GM18861 (cell line): ENCODE results near the gene RAD51D.
"Not testable (repeated sequence)": the region's sequence is repeated elsewhere in the genome, so short reads cannot be mapped to it uniquely, and the experiment has no call there.

Experiments used
- ATAC-seq: cut with Tn5 transposase; IDR thresholded peaks from one replicate; pipeline ENCODE4 v1.9.1; 2021; ENCODE audit not compliant: unreplicated experiment

The RAD51D gene

DNA sequence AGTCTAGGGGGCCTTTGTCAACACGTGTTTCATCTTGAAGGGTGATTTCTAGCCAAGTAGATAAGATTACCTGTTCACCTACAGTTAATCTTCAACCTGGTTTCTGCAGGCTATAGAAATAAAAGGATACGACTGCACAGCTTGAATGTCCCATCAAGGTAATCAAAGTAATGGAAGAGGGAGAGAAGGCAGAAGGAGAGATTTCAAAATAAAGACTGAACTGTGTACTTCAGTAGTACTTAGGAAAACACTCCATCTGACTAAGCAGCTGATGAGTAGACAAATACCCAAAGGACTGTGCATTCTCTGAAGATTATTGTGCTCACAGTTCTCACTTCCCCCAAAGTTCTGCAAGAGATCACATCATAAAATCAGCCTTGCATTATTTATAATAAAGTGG is 50.3 kb downstream of the RAD51D start:
- ATAC-seq: no peak

DNA sequence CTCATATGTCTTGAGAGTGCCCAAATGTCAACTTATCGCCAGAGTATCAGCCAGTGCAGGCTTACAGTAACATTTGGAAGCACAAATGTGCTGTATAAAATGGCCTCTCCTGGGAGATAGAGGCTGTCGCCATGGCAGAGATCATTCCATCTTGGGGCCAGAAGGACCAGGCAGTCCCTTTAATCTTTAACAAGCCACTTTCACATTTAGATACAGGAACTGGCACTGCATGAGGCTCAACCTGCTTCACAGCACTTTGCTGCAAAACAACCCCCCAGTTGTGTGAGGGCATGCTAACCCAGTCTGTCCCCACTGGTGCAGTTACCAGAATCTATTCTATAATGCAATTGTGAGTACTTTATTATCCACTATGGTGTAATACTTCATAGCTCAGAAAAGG is 51.4 kb downstream of the RAD51D start:
- ATAC-seq: no peak

DNA sequence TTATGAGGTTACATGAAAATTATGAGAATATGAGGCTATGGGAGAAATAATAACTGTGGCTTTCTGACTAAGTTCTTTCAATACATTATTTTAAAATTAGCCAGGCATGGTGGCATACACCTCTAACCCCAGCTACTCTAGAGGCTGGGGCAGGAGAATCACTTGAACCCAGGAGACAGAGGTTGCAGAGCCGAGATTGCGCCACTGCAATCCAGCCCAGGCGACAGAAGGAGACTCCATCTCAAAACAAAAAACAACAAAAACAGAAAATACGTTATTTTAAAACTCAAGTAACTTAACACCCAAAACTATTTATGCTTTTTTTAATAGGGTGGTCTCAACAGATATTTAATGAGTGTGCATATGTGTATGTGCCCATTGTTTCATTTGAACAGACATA is 53.8 kb downstream of the RAD51D start:
- ATAC-seq: no peak

DNA sequence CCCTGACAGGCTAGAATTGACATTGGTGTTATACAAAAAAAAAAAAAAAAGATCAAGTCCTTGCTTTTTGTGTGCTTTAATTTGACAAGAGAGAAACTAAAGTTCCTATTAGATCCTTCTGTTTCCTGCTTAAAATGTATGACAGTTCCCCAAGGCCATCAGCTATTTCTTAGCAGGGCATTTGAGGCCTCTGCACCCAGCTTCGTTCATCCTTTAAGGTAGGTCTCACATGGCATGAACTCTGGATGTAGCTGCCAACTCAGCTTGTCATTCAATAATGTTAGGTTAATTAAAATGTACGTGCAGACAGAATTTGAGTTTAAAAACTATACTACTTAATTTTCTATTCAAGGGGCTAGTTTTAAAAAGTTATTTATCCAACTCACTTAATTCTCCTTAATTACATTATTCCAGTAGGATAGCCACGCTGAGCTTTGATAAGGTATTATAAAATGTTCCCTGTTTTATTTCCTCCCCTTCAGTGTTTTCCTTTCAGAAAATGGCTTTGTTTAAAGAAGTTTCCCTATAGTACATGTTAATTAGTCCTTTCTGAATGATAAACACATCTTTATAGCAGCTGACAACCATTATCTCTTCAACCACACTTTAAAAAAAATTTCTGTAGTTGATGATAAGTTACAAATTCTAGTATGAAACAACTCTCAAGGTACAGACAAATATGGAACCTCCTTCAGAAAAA is 55.0 kb downstream of the RAD51D start:
- ATAC-seq: no peak

DNA sequence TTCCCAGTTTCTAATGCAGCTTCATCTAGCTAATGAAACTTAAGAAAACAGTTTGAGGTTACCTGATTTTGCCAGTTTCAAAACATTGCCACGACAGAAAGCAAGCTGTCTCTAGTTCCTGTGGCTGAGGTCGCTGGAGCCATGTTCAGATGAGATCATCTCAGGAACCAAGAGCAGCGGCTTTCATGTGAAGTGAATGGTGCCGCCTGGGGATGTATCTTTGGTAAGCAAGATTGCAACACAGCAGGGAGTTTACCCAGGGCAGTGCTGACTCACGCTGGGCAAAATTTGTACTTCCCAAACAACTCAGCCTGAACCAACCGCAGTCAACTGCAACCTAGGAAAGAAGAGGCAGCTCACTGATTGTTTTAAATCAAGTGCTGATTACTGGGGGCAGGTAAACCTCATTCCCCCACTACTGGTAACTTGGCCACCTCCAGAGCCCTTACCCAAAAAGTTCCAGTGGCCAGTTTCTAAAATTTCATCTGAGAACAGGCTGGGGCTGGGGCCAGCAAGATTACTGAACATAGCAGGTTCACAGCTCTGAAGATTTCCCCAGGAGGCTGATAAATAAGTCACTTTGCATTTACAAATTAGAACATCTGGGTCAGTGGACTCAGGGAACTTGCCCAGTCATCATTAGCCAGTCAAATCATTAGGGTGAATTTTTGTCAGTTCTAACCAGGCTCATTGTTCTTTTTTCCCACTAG is 56.0 kb downstream of the RAD51D start, which contains the start of gene RFFL:
RFFL (minus strand) TSS at position 194 of the 710 bp plus-strand sequence. CDS start 37,154 bp downstream, outside the sequence.
- peak; percentile 72 for ATAC-seq

DNA sequence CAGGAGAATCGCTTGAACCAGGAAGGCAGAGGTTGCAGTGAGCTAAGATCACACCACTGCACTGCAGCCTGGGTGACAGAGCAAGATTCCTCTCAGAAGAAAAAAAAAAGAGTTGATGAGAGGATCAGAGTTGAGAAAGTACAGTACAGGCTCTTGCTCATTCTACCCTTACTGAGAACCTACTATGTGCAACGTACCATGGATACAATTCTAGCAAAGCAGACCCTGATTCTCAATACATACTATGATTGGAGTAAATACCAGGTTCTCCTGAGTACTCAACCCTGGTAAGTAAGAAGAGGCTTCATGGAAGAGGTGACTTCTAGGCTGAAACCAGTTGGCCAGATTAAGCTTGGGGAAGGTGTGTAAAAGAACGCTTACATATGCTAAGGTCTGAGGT is 57.4 kb downstream of the RAD51D start:
- ATAC-seq: no peak

DNA sequence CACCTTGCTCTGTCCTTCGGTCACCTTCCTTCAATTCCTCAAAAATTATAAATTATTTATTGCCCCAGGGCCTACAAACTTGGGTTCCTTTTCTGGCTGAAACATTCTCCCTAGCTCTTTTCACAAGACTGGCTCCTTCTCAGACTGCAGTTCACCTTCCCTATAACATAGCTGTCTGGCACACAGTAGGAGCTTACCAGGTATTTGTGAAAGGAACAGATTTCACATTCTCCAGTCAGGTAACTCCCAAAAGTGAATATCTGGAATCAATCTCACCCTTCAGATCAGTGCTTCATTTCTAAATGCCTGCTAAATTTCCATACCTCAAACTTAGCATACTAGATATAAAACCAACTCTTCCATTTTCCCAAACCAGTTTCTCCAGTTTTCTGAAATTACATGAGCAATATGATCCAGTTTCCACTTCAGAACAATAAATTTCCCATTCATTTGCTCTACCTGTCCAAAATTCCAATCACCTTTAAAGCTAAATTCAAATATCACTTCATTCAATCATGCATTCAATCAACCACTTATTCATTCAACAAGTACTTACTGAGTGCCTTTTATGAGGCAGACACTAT is 62.2 kb downstream of the RAD51D start:
- ATAC-seq: no peak

DNA sequence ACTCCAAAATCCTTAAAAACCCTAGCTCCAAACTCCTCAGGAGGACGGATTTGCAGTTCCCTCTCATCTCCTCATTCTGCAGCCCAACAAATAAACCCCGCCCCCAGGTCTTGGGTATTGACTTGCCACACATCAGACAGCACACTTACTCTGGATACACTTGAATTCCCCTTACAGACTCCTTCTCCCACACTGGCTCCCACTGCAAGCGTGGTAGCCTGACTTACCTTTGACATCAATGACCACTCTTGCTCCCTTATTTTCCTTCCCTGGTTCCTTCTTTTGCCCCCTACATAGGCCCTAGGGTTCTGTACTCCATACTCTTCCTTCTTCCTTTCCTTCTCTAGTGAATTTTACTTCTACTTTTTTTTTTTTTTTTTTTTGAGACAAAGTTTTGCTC is 63.6 kb downstream of the RAD51D start:
- no peak for ATAC-seq

DNA sequence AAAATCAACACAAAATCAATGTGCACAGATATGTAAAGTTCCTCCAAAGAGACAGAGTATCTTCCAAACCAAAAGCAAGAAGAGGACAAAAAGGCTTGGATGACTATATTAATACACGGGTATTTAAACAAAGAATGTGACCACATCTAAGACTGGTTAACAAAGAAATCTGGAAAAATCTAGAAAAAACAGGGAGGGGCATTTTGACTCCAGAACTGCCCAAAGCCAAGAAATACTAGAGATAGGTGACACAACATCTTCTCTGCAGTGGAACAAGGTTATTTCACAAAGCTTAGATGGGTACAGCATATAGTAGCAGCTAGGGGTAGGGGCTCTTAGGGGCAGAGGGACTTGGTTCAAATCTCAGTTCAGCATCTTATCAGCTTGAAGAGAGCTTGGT is 66.5 kb downstream of the RAD51D start:
- no peak for ATAC-seq

DNA sequence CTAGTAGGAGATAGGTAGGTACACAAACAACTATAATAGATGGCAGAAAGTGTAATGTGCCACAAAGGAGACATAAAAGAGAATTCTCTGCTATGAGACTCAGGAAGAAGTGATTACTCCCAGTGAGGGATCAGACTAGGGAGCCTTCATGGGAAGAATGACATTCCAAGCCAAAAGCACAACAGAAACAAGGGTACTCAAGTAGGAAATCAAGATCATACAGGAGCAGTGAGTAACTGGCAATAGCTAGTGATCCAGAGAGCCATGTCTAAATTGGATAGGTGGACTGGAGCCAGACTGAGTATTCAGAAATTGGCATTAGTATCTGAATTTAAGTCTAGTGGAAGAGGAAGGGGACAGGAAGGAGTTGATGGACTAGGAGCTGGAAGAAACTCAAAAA is 66.9 kb downstream of the RAD51D start:
- no peak for ATAC-seq

DNA sequence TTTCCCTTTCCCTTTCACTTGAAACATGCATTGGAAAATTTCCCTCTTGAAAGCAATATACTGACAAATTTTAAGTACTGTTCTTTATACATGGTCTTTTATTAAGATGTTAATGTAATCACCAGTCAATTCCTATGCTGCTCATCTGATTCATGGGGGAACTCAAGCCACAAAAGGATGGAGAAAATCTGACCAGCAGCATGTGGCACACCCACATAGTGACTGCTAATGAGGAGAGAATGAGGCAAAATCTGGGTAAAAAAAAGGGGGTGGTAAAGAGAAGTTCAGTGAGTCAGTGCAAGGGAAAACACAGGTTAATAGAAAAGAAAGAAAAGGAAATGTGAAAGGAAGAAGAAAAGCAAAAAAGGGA is 67.4 kb downstream of the RAD51D start:
- ATAC-seq: no peak

DNA sequence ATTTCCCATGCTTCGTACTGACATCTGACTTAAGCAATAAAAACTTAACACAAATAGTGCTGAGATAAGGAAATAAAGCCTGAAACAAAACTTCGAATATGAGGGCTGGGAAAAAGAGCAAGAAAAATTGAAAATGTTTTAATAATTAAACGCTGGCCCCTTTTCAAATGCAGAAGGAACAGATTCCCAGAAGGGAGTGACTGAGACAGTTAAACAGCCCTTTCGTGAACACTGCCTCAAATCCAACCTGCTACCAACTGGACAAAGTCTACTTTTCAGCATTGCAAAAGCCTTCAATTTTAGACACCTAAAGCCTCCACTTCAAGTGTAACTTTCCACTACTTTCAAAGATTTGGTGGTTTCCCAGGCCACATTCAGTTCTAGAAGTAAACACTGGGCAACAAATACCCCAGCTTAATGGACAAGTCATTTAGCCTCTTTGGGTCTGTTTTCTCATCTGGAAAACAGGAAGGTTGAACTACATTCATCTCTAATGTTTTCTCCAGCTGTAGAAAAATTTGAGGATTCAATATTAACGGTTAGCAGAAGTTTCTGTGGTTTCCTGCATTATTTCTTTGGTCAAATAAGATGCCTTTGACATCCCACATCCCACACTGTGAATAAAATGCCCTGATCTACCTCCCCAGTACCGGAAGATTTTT is 68.0 kb downstream of the RAD51D start:
- peak; percentile 33 for ATAC-seq

DNA sequence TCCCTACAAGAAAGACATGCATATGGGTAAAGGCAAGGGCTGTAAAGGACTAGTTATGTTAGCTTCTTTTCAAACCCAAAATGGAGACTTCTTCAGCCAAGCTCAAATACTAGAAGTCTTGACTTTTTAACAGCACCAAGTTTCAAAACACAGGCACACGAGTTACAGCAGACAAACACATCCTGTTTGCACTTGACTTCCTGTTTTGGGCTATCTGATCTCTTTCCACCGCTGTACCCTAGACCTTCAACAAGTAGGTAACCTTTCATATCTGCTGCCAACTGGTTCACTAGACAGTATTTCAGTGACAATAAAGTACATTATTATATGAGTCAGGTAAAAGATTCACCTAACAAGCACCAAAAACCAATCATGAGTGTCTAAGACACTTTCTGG is 68.5 kb downstream of the RAD51D start:
- ATAC-seq: peak; percentile 41

DNA sequence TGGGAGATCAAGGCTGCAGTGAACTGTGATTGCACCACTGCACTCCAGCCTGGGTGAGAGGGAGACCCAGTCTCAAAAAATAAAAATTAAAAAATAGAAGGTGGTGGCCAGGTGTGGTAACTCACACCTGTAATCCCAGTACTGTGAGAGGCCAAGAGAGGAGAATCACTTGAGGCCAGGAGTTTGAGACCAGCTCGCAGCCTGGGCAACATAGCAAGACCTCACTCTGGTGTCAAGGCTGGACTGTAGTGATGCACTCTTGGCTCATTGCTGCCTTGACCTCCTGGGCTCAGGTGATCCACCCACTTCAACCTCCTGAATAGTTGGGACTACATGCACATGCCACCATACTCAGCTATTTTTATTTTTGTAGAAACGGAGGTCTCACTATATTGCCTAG is 69.5 kb downstream of the RAD51D start:
- no peak for ATAC-seq

DNA sequence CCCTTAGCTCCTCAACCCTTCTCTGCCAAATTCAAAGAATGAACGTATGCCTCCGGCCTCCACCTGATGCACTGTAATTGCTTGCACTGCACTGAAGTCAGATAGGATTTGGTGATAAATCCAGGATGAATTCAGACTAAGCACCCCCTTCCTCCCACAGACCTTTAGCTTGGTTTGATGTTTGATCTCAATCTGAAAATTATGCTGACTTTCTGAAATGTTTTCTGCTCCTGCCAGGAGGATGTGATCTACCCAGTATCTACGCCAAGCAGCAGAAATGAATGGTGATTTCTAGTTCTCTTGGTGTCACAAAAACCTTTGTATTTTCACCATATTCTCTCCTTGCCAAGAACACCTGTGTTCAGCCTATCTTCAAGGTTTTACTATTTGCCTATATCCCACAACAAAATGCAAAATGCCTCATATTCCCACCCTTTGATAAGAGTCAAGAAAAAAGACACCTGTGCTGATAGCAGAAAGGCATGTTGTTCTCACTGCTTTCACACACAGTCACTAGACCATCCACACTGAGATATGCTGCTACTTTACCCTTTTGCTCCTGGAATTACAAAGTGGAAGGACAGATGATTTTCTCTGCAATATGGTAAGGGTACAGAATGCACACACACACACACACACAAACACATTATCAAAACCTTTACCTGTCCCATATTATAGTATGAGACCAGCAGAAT is 70.8 kb downstream of the RAD51D start:
- ATAC-seq: no peak

DNA sequence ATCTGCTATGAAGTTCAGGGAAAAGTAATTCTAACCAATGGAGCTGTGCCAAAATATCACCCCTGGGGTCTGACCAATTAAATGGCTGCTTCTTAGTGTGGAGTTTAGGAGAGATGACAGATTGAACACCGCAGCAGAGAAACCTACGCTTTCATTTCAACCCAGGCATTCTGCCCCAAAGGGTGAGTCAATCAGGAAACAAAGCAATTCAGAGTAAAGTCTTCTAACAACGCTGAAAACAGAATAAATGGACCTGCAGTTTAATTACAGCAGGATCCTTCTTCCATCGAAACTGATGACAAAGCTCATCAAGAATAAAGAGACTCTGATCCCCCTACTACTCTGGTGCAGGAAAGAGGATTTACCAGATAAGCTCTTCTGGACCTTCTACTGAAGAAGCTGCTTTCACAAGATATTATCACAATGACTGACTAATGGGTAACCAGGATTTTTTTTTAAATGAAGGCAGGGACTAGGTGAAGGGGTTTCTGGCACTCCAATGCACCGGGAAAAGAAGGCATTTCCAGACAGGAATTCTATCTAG is 72.8 kb downstream of the RAD51D start:
- ATAC-seq: peak; percentile 44

DNA sequence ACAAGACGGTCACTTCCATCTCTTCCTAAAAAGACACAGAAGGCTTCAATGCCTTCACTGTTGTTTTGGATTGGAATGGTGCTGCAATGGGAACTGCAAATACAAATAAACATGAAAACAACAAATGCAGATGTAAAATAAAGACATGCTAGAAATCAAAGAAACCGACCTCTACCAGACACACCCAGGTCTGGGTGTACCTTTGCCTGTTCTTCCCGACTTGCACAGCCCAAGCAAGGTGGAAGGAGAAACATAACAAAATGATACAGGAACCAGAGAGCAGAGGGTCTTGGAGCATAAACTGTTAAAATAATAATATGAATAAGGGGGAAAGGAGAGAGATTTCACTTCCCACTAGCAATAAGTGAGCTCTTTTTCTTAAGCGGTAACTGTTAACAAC is 73.4 kb downstream of the RAD51D start:
- no peak for ATAC-seq

DNA sequence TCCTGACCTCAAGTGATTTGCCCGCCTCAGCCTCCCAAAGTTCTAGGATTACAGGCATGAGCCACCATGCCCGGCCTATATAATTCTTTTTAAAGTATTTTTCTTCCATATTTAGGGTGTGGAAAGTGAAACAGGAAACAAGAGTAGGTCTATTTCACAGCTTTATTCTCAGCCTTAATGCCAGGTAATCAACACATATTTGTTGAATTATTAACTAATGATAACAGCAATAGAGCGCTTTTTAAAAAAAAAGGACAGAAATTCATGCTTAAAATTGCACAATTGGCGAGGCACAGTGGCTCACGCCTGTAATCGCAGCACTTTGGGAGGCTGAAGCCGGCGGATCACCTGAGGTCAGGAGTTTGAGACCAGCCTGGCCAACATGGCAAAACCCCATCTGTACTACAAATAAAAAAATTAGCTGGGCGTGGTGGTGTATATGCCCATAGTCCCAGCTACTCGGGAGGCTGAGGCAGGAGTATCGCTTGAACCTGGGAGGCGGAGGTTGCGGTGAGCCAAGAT is 74.1 kb downstream of the RAD51D start:
- ATAC-seq: not testable (repeated sequence)

DNA sequence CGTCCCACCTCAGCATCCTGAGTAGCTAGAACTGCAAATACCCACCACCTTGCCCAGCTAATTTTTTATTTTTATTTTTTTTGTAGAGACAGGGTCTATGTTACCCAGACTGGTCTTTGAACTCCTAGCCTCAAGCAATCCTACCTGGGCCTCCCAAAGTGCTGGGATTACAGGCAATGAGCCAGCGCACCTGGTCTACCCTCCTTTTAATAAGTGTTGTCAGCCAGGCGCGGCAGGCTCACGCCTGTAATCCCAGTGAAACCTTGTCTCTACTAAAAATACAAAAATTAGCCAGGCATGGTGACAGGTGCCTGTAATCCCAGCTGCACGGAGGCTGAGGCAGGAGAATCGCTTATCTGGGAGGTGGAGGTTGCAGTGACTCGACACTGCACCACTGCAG is 75.5 kb downstream of the RAD51D start:
- no peak for ATAC-seq
